IPS DF 19.7 (cell line): Measurements from ENCODE around the gene PLSCR2.
"Not testable (repeated sequence)": the region's sequence is repeated elsewhere in the genome, so short reads cannot be mapped to it uniquely, and the experiment has no call there.

Experiments
- DNase-seq: peaks from one replicate; pipeline ENCODE4 v3.0.0-alpha.2; 2013; ENCODE audit warnings: low read depth, low spot score

PLSCR2 gene

DNA sequence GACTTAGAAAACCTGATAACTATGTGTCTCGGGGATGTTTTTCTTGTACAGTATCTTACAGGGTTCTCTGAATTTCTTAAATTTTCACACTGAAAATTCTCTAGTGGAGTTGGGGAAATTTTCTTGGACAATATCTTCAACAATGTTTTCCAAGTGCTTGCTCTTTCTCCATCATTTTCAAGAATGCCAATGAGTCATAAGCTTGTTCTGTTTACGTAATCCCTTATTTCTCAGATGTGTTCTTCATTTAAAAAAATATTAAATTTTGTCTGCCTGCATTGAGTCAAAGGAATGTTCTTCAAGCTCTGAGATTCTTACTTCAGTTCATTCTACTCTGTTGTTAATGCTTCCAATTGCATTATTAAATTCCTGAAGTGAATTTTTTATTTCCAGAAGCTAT is 21.9 kb upstream of the PLSCR2 start:
- DNase-seq, result no peak

DNA sequence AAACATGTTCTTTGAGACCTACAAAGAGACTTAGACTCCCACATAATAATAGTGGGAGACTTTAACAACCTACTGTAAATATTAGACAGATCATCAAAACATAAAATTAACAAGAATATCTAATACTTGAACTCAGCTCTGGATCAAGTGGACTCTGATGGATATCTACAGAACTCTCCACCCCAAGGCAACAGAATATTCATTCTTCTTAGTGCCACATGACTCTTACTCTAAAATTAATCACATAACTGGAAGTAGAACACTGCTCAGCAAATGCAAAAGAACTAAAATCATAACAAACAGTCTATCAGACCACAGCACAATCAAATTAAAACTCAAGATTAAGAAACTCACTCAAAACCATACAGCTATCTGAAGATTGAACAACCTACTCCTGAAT is 15.9 kb upstream of the PLSCR2 start:
- no peak for DNase-seq

DNA sequence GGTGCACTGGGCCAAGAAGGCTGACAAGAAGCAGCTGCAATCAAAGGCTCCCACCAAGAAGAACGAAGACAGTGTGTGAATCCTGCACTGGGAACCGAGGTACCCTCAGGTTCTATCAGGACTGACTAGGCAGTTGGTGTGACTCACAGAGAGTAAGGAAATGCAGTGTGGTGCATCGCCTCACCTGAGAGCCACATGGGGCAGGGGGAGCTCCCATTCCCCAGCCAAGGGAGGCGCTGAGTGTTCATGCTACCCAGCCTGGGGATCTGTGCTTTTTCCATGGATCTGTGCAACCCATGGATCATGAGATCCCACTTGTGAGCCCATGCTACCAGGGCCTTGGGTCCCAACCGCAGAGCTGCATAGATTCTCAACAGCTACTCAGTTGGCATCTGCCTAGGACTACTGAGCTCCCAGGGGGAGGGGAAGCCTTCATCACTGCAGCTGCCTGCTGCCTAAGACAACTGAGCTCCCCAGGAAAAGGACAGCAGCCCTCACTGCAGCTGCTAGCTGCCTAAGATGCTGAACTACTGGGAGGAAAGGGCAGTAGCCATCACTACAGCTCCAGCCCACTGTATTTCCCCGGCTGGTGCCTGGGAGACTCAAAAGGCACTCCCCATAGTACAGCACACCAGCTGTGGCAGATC is 6.9 kb upstream of the PLSCR2 start:
- no peak for DNase-seq

DNA sequence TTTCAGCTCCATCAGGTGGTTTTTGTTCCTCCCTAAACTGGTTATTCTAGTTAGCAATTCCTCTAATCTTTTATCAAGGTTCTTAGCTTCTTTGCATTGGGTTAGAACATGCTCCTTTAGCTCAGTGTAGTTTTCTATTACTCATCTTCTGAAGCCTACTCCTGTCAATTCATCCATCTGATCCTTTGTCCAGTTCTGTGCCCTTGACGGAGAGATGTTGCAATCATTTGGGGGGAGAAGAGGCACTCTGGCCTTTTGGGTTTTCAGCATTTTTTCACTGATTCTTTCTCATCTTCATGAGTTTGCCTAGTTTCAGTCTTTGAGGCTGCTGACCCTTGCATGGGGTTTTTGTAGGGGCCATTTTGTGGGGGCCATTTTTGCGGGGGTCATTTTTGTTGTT is 5.6 kb upstream of the PLSCR2 start:
- not testable (repeated sequence) for DNase-seq

DNA sequence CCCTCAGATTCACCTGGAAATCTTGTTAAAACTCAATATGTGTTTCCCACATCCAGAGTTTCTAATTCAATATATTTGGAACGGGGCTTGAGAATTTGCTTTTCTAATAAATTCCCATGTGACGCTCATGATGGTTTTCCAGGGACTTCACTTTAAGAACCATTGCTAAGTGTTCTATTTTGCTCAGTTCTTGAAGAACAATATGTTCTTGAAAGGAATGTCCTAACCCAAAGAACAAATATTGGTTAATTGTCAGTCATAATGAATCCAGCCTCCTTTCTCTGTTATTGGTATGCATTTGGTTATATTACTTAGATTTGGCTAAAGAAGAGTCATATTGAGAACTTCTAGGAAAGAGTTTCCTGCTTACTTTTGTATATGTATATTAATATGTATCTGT is 4.4 kb upstream of the PLSCR2 start:
- DNase-seq, result no peak

DNA sequence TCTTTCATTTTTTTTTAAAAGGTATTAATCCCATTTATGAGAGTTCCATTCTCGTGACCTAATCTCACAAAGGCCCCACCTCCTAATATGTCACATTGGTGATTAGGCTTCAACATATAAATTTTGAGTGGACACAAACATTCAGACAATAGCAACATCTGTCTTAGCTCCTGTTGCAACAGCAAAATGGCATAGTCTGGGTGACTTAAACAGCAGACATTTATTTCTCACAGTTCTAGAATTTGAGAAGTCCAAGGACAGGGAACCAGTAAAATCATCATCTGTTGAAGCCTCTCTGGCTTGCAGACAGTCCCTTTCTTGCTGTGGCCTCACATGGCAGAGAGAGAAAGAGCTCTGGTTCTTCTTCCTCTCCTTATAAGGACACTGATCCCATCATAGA is 3.2 kb upstream of the PLSCR2 start:
- no peak for DNase-seq

DNA sequence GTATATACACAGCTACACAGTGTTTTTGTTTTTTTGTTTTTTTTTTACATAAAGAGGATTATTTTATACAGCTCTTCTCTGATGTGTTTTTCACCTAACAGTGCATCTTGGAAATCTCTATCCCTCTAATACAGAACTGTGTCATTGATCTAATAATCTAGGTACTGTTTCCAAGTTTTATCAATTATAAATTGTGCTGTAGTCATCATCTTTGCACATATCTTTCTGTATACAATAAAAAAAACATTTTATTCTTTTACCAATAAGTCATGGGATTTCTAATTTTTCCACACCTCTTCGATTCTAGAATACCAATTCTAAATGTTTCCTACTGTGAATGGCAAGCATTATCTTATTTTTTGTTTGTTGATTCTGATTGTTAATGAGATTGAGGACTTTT is 1.7 kb upstream of the PLSCR2 start:
- no peak for DNase-seq

DNA sequence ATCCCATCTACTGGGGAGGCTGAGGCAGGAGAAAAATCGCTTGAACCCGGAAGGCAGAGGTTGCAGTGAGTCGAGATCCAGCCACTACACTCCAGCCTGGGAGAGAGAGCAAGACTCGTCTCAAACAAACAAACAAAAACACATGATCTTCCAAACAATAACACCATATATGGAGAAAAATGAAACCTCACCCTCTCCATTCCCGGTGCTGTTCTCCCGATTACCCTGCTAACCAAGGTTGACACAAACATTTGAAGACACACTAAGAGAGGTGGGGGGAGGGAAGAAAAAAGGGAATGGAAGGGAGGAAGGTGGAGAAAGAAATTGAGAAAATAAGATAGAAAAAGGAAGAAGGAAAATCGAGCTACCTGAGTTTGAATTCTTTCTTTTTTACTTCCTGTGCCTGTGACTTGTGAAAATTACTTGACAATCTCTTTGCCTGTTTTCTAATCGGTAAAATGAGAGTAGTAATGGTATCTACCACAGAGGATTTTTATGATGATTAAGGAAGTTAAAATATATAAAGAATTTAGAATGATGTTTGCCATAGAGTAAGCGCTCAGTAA is 1.1 kb upstream of the PLSCR2 start:
- DNase-seq, result no peak

DNA sequence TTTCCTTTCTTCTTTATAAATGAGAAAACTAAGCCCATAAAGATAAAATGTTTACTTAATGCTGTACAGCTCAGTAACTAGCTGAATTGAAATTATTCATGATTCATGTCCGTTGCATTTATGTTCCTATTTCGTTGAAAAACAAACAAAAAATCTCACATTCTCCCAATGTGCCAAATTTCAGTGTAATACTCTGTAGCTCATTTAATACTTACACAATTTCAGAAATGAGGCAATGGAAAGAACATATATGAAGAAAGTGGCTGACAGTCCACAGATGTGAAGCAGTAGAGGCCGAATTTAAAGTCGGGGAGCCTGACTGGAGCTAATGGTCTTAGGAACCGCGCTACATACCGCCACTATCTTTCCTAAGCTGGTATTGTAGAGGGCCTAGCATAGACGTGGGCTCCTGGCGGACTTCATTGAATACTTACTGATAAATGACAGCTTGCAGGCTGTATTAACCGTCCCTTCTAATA is 651 bp downstream of the PLSCR2 start:
- DNase-seq, result no peak

DNA sequence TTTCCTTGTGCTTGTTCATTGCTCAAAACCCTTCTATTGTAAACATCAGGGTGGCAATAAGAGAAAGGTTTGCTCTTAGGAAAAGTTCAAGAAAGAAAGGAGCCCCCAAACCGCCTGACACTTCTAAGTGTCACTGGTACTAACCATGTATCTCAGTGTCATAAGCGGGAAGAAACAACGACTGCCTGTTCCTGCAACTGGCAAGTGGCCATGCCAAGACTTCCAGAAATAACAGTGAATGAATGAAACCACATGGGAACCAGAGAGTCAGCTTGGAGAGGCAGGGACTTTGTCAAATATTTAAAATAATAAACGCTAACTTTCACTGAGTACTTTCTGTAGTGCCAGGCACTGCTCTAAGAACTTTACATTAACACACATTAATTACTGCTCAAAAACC is 1.1 kb downstream of the PLSCR2 start:
- DNase-seq, result no peak

DNA sequence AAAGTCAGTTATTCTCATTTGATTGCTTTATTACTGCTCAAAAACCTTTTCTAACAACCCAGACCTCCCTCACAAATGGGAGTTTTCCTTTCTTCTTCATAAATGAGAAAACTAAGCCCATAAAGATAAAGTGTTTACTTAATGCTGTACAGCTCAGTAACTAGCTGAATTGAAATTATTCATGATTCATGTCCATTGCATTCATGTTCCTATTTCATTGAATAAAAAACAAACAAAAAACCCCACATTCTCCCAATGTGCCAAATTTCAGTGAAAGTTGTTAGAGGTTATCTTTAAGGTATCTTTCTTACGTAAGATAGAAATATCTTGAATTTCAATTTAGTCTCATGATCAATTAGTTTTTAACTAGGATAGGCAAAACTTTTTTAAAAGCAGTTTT is 2.8 kb downstream of the PLSCR2 start:
- DNase-seq, result no peak

DNA sequence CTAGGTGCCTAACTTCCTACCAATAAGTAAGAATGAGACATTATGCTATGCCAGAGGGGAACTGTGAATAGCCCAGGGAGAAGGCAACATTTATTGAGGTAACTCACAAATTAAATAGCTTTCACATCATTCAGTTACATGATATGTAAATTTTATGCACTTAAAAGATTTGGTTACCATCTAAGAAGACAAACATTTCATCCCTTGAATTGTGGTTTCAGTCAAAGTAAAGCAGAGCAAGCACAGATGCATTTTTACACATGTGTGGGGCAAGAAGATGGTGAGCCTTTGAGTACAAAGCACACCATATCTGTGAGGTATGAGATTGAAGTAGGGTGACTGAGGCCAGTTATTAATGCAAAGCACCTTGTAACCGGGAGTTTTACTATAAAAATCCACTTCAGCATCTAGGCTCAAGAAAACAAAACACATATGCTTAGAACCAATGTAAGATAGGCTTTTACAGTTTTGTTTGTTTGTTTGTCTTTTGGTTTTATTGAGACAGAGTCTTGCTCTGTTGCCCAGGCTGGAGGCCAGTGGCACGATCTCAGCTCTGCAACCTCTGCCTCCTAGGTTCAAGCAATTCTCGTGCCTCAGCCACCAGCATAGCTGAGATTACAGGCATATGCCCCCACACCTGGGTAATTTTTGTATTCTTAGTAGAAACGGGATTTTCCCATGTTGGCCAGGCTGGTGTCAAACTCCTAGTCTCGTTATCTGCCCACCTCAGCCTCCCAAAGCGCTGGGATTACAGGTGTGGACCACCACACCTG is 3.5 kb downstream of the PLSCR2 start:
- no peak for DNase-seq

DNA sequence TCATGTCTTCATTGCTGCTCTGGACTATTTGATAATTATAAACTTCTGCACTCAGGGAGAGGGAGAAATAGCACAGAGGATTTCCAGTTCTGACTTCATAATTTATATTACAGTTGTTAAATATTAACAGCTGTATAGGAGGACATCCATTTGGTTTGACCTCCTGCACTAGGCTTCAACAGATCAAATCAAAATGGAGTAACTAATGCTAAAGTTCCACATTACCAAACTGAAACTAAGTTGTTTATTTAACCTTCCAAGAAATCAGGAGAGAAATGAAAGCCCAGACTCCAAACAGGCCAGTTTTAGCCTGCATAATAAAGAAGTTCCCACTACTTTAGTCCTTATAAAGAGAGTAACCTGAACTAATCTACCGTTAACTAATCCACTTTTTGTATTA is 4.6 kb downstream of the PLSCR2 start:
- DNase-seq, result no peak

DNA sequence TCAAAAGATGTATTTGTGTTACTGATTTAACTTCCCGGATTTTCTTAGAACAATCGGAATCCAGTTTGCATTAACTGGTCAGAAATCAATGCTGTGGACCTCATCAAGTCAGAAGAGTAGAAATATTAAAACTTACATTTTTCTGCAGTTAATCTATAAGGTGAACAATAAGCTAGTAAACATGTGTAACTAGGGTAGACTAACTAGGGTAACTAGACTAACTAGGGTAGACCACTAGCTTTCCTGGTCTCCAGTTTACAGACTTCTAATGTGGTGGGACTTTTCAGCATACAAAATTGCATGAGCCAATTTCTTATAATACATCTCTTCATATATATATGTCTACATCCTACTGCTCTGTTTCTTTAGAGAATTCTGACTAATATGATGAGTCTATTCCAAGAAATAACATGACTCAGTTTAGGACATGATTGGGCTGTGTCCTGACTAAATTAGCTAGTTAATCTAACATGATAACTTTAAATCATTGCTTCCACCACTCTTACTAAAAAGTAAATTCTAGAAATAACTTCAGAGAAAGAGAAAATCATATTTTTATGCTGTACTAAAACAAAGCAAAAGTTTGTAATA is 5.3 kb downstream of the PLSCR2 start:
- DNase-seq, result no peak

DNA sequence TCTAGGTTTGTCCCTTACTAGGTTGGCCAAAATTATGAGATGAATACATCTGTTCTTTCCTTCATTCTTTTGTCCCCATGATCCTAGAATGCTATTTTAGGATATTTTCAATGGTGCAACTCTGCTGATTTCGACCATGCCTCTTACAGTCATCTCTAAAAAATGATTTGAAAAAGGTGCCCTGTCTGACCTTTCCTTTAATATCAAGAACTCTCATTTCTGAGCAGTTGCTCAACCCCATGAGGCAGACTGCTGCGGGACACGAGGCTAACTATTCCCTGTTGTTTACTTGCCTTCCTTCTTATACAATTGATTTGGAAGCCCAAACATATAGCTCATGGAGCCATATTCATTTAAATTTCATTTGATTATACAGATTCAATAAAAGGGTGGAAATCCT is 14.6 kb downstream of the PLSCR2 start:
- DNase-seq, result no peak

DNA sequence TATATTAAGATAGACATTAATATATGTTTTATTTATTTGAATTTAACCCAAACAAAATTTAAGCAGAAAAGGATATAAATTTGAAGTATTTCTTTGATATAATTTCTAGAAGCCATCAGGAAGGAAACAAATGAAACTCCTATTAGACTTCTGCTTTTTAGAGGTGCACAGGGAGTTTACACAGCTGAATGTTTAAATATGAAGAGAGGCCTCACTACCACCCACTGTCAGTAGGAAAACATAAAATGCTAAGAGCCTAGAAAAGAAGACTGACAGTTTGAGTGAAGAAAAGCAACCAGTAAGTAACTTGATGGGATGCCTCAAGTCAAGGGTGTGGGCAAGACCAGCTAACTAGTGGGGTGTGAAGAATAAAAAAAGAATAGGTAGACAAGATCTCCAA is 19.7 kb downstream of the PLSCR2 start:
- DNase-seq, result no peak

DNA sequence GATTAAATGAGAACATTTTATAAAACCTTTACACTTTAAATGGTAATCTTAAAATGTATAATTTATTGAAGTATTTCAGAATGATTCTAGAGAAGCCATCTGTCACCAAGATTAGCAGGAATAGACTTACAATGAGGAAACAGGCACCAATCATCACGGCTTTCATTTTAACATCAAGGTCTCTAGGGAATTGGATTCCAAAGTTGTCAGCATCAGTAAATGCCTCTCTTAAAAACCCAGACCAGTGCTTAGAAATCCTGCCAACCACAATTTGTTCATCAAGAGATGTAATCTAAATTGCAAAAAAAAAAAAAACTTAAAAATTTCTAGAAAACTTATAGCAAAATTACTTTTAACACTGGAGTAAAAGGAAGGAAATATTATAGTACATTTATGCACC is 20.3 kb downstream of the PLSCR2 start:
- DNase-seq, result no peak

DNA sequence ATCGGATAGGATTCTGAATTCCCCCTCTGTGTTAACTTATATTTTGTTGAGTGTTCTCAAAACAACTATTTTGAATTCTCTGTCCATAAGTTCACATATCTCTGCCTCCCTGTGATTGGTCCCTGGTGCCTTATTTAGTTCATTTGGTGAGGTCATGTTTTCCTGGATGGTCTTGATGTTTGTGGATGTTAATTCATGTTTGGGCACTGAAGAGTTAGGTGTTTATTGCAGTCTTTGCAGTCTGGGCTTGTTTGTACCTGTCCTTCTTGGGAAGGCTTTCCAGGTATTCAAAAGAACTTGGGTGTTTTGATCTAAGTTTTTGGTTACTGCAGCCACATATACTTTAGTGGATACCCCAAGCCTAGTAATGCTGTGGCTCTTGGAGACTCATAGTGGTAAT is 23.3 kb downstream of the PLSCR2 start:
- no peak for DNase-seq

DNA sequence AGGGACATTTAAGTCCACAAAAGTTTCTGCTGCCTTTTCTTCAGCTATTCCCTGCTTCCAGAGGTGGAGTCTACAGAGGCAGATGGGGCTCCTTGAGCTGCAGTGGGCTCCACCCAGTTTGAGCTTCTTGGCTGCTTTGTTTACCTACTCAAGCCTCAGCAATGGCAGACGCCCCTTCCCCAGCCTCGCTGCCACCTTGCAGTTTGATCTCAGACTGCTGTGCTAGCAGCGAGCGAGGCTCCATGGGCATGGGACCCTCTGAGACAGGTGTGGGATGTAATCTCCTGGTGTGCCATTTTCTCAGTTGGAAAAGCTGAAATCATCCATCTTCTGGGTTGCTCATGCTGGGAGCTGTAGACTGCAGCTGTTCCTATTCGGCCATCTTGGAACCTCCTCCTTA is 29.1 kb downstream of the PLSCR2 start:
- DNase-seq, result not testable (repeated sequence)

DNA sequence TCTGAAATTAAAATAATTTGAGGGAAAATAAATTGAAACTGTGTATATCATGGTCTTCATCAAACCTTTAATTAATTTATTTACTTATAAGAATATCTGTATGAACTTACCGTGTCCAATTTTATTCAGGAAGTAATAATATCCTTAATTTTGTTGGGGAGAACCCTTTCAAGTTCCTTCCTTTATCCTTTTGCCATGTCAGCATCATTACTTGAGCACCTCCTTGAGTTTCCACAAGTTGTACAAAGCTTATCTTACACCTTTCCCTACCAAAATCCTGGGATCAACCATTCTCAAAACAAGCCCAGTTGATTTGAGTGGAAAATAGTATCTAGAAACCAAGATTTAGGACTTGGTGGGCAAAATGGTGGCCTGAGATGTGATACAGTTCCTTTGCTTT is 37.3 kb downstream of the PLSCR2 start:
- DNase-seq, result no peak

DNA sequence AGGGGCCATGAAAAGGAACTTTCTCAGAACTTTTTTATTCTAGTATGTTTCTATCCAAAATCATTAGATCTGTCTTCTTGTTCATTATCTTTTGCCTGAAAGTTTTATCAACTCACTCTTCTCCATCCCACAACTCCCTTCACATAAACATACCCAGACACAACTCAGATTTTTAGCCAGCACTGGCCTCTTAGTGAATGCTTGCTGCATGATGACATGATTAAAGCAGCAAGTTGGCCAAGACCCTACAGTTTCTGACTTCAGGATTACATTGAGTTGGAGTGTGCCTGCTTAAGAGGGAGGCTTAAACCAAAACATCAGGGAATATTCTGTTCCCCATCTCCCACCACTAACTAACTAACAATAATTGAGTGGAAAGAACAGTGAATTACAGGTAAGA is 38.1 kb downstream of the PLSCR2 start:
- DNase-seq, result no peak

DNA sequence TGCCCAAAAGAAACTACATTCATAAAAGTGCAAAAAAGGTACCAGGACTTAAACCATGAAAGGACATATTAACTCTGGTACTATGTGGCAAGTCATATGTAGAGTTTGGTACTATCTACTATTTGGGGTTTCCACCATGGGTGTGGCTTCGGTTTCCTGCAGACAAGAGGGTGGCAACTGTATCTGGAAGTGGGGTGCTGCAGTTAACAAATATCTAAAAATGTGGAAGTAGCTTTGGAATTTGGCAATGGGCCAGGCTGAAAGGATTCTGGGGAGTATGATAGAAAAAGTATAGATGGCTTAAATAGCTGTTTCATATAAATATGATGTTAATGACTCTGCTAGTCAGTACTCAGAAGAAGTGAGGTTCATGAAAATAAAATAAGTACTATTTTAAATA is 44.0 kb downstream of the PLSCR2 start:
- DNase-seq, result no peak
